Neural progenitor cell (in vitro differentiated cells): Measurements from ENCODE around the gene CARD8. TPM values are rescaled to one million over a fixed set of nuclear protein-coding genes. Genes with fewer than 3 reads are reported as not detected.

Experiments
- DNase-seq: peaks from one replicate; pipeline ENCODE4 v3.0.0-alpha.2; 2016; ENCODE audit warnings: low spot score
- H2AFZ ChIP-seq: fragments of 200-600 bp; sonication (generic); replicated peaks from 2 replicates; pipeline ENCODE4 v1.6.1; 2016; ENCODE audit warnings: antibody characterized with exemption
- H3F3A ChIP-seq: fragments of 200-600 bp; sonication (generic); 2 replicates; pipeline ENCODE4 v1.6.1; 2016; ENCODE audit warnings: antibody characterized with exemption, low read depth
- H3K27ac ChIP-seq: fragments of 200-600 bp; sonication (generic); 2 replicates; pipeline ENCODE4 v1.5.1; 2016; ENCODE audit warnings: mild to moderate bottlenecking
- H3K27me3 ChIP-seq: fragments of 200-600 bp; sonication (generic); 2 replicates; pipeline ENCODE4 v1.6.1; 2016; ENCODE audit warnings: mild to moderate bottlenecking, moderate library complexity
- H3K36me3 ChIP-seq: fragments of 200-600 bp; sonication (generic); 2 replicates; pipeline ENCODE4 v1.5.1; 2016
- H3K4me1 ChIP-seq: fragments of 200-600 bp; sonication (generic); 2 replicates; pipeline ENCODE4 v1.6.1; 2016; ENCODE audit warnings: mixed run types
- H3K4me2 ChIP-seq: fragments of 200-600 bp; sonication (generic); 2 replicates; pipeline ENCODE4 v1.6.1; 2016
- H3K4me3 ChIP-seq: fragments of 200-600 bp; sonication (generic); 2 replicates; pipeline ENCODE4 v1.5.1; 2016
- H3K79me2 ChIP-seq: fragments of 200-600 bp; sonication (generic); 2 replicates; pipeline ENCODE4 v1.6.1; 2016; ENCODE audit warnings: low read depth
- H3K9ac ChIP-seq: fragments of 200-600 bp; sonication (generic); 2 replicates; pipeline ENCODE4 v1.6.1; 2016
- H3K9me3 ChIP-seq: fragments of 200-600 bp; sonication (generic); 2 replicates; pipeline ENCODE4 v1.5.1; 2016; ENCODE audit warnings: low read depth
- H4K20me1 ChIP-seq: fragments of 200-600 bp; sonication (generic); 2 replicates; pipeline ENCODE4 v1.6.1; 2016; ENCODE audit warnings: low read depth
- H3K27ac Mint-ChIP-seq: 3 replicates; pipeline ENCODE4 v1.8.0; 2021; ENCODE audit warnings: mixed read lengths
- H3K27me3 Mint-ChIP-seq: 2 replicates; pipeline ENCODE4 v1.8.0; 2022; ENCODE audit warnings: low read depth, mild to moderate bottlenecking, inconsistent platforms, moderate library complexity, mixed read lengths; ENCODE audit not compliant: insufficient read depth
- H3K36me3 Mint-ChIP-seq: 3 replicates; pipeline ENCODE4 v1.8.0; 2021; ENCODE audit warnings: mixed read lengths
- H3K4me1 Mint-ChIP-seq: 3 replicates; pipeline ENCODE4 v1.8.0; 2021; ENCODE audit warnings: mixed read lengths
- H3K4me3 Mint-ChIP-seq: 3 replicates; pipeline ENCODE4 v1.8.0; 2021; ENCODE audit warnings: mild to moderate bottlenecking, moderate library complexity, mixed read lengths
- H3K9me3 Mint-ChIP-seq: 3 replicates; pipeline ENCODE4 v1.8.0; 2020; ENCODE audit warnings: mixed read lengths
- EZH2 ChIP-seq: fragments of 200-600 bp; sonication (generic); IDR thresholded peaks from 2 replicates; pipeline ENCODE4 v1.6.1; 2017; ENCODE audit warnings: antibody characterized with exemption, mild to moderate bottlenecking, moderate library complexity
- EZH2phosphoT487 ChIP-seq: fragments of 200-600 bp; sonication (generic); IDR thresholded peaks from 2 replicates; pipeline ENCODE4 v1.6.1; 2017; ENCODE audit warnings: antibody characterized with exemption
- total RNA-seq: library from RNA; depleted of rRNA; stranded (reverse); fragments of >200 nt; gene quantifications from 2 replicates; pipeline ENCODE4 v1.2.3, GENCODE V29; 2015; ENCODE audit warnings: low replicate concordance
- TF ChIP-seq, protein P1 (sequence below): fragments of 200-600 bp; sonication (generic); IDR thresholded peaks from 2 replicates; pipeline ENCODE4 v1.5.1; 2017; ENCODE audit warnings: antibody characterized with exemption, mild to moderate bottlenecking

Gene CARD8
- total RNA-seq, 1 donor from 2014 or later: 59.7 TPM

DNA sequence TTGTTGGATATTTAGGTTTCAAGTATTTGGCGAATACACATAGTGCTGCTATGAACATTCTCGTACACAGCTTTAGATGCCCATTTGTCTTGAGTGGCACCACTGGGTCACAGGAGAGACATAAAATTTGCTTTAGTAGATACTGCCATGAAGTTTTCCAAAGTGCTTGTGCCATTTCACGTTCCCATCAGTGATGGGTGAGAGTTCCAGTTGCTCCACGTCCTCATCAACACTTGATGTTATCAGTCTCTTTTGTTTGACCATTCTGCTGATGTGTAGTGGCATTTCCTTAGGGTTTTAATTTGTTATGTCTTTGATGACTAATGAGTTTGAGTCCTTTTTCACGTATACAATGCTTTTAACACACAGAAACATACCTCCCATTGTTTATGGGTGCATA lies 74.2 kb downstream of the CARD8 start:
- H3K4me2 ChIP-seq: no peak overlapping the region
- H3K4me3 ChIP-seq: no peak overlapping the region
- no peaks in the 10 kb centered on the region for H3K79me2 ChIP-seq
- Mint-ChIP-seq H3K4me1 (no peaks in the 10 kb centered on the region), H3K4me3 (no peak overlapping the region), H3K9me3 (peaks cover 15% of the 10 kb centered on the region), H3K36me3 (peaks cover 45% of the 10 kb centered on the region), H3K27me3 (peaks cover 3% of the 10 kb centered on the region), H3K27ac (no peak overlapping the region)
- H2AFZ ChIP-seq: no peak overlapping the region
- no peak for DNase-seq
- no peaks in the 10 kb centered on the region for H3K27me3 ChIP-seq
- TF ChIP-seq EZH2phosphoT487: no peak
- TF ChIP-seq, protein P1, sequence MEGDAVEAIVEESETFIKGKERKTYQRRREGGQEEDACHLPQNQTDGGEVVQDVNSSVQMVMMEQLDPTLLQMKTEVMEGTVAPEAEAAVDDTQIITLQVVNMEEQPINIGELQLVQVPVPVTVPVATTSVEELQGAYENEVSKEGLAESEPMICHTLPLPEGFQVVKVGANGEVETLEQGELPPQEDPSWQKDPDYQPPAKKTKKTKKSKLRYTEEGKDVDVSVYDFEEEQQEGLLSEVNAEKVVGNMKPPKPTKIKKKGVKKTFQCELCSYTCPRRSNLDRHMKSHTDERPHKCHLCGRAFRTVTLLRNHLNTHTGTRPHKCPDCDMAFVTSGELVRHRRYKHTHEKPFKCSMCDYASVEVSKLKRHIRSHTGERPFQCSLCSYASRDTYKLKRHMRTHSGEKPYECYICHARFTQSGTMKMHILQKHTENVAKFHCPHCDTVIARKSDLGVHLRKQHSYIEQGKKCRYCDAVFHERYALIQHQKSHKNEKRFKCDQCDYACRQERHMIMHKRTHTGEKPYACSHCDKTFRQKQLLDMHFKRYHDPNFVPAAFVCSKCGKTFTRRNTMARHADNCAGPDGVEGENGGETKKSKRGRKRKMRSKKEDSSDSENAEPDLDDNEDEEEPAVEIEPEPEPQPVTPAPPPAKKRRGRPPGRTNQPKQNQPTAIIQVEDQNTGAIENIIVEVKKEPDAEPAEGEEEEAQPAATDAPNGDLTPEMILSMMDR: no peak
- TF ChIP-seq EZH2: no peak
- peaks cover 8% of the 10 kb centered on the region for H3K9me3 ChIP-seq
- H3K4me1 ChIP-seq: no peaks in the 10 kb centered on the region
- H3F3A ChIP-seq: peaks cover 17% of the 10 kb centered on the region
- H3K9ac ChIP-seq: no peak overlapping the region
- H4K20me1 ChIP-seq: no peaks in the 10 kb centered on the region
- peaks cover 11% of the 10 kb centered on the region for H3K36me3 ChIP-seq
- no peak overlapping the region for H3K27ac ChIP-seq

DNA sequence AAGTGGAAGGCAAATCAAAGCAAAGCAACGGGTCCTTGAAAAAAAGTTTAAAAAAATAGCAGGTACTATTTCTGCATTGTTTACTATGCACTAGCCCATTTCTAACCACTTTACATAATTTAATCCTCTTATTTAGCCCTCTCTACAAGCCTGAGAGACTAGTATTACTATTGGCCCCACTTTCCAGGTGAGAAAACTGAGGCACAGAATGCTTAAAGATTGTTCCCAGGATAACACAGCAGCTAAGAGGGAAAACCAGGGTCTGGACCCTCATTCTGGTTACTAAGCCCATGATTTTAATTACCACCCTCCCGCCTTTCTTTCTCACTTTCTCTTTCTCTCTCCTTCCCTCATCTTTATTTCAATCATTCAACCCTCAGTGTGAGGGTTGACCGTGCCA lies 79.5 kb downstream of the CARD8 start:
- Histone ChIP-seq H3K27me3 (no peaks in the 10 kb centered on the region), H3F3A (peaks cover 1% of the 10 kb centered on the region), H3K9me3 (peaks cover 3% of the 10 kb centered on the region), H3K79me2 (peaks cover 11% of the 10 kb centered on the region), H3K4me3 (no peak overlapping the region), H3K4me1 (peaks cover 2% of the 10 kb centered on the region), H3K27ac (no peak overlapping the region), H3K9ac (no peak overlapping the region), H3K4me2 (no peak overlapping the region), H3K36me3 (peaks cover 3% of the 10 kb centered on the region), H2AFZ (no peak overlapping the region), H4K20me1 (no peaks in the 10 kb centered on the region)
- Mint-ChIP-seq H3K27ac (peak overlapping the region; percentile 91), H3K4me3 (no peak overlapping the region), H3K9me3 (peaks cover 7% of the 10 kb centered on the region), H3K27me3 (peaks cover 6% of the 10 kb centered on the region), H3K4me1 (peaks cover 3% of the 10 kb centered on the region), H3K36me3 (peaks cover 46% of the 10 kb centered on the region)
- no peak for DNase-seq
- no peak for TF ChIP-seq EZH2phosphoT487
- TF ChIP-seq EZH2: no peak
- TF ChIP-seq, protein P1: no peak

DNA sequence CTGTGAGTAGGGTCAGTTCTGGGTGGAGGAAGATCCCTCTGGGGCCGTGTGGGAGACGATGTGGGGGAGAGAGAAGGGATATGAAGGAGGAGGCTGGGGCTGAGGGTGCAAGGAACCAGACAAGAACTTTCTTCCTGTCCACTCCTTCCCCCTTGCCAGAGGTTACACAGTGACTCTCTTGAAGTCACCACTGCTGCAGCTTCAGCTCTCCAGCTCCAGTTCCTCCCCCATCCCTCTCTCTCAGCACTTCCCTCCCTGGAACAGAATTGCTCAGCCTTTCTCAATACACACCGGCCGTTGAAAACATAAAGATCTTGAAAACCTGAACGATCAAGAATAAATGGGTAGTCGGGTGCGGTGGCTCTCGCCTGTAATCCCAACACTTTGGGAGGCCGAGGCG lies 80.1 kb downstream of the CARD8 start:
- H3K36me3 ChIP-seq: no peaks in the 10 kb centered on the region

More for the DNA sequence above, 80.1 kb downstream of the CARD8 start:
- no peaks in the 10 kb centered on the region for H3K27me3 ChIP-seq
- Mint-ChIP-seq H3K4me3 (no peak overlapping the region), H3K27me3 (peaks cover 6% of the 10 kb centered on the region), H3K9me3 (peaks cover 3% of the 10 kb centered on the region), H3K36me3 (peaks cover 42% of the 10 kb centered on the region), H3K4me1 (peaks cover 7% of the 10 kb centered on the region), H3K27ac (peak overlapping the region; percentile 43)
- no peak overlapping the region for H3K4me2 ChIP-seq
- H3K4me1 ChIP-seq: peaks cover 4% of the 10 kb centered on the region
- H3K9ac ChIP-seq: no peak overlapping the region
- no peaks in the 10 kb centered on the region for H3F3A ChIP-seq
- TF ChIP-seq, protein P1: no peak
- TF ChIP-seq EZH2phosphoT487 (no peak), EZH2 (no peak)
- no peaks in the 10 kb centered on the region for H3K9me3 ChIP-seq
- H3K4me3 ChIP-seq: no peak overlapping the region
- no peak for DNase-seq
- H3K27ac ChIP-seq: no peak overlapping the region
- H2AFZ ChIP-seq: no peak overlapping the region
- peaks cover 16% of the 10 kb centered on the region for H3K79me2 ChIP-seq
- H4K20me1 ChIP-seq: no peaks in the 10 kb centered on the region
